Measurements from ENCODE around the gene SASH1.

- TF ChIP-seq CTCF (IDR thresholded peaks at IDR 0.05; ENCODE audit: extremely low read depth in 1 of 2, insufficient read depth in 1 of 2, low read depth in 1 of 2, low read length in 2 of 2) (no peak), POLR2A (IDR thresholded peaks at IDR 0.05; ENCODE audit: low read depth, low read length) (peak; percentile 60), POLR2AphosphoS5 (IDR thresholded peaks at IDR 0.05; ENCODE audit: insufficient read depth, low read depth, low read length) (peak; percentile 69), JUN (IDR thresholded peaks at IDR 0.05; ENCODE audit: borderline replicate concordance, insufficient read depth, insufficient read length, low read depth) (peak; percentile 99), EZH2 (IDR thresholded peaks at IDR 0.05; ENCODE audit: borderline replicate concordance, low read depth, low read length, severe bottlenecking) (no peak)
Observed at GRCh38 chr6:148441454-148441911, 98.8 kb downstream of the SASH1 start.

All from endothelial cell of umbilical vein (primary cell).